Ascending aorta (tissue), 2 donors: ENCODE results near the gene ARHGEF4. TPM values are rescaled to one million over a fixed set of nuclear protein-coding genes. Genes with fewer than 3 reads are reported as not detected.
A peak's percentile ranks its signal among the peaks of the same experiment; 100 is the strongest.

ENCODE experiments used
- DNase-seq, 2 donors: peaks; one replicate each; pipeline ENCODE4 v3.0.0-alpha.2; 2019; ENCODE audit warnings: low spot score in 2 of 2
- H3K27ac ChIP-seq, 2 donors: fragments of 200-600 bp; sonication (generic); one replicate each; pipeline ENCODE4 v1.5.1; 2016 to 2017; ENCODE audit warnings: mild to moderate bottlenecking in 1 of 2
- H3K27me3 ChIP-seq: fragments of 200-600 bp; sonication (generic); one replicate; pipeline ENCODE4 v1.5.1; 2017
- H3K36me3 ChIP-seq, 2 donors: fragments of 200-600 bp; sonication (generic); one replicate each; pipeline ENCODE4 v1.5.1; 2016
- H3K4me1 ChIP-seq, 2 donors: fragments of 200-600 bp; sonication (generic); one replicate each; pipeline ENCODE4 v1.5.1; 2016 to 2017; ENCODE audit warnings: mild to moderate bottlenecking in 1 of 2
- H3K4me3 ChIP-seq, 2 donors: fragments of 200-600 bp; sonication (generic); one replicate each; pipeline ENCODE4 v1.5.1; 2016 to 2017; ENCODE audit warnings: mild to moderate bottlenecking in 1 of 2
- H3K9me3 ChIP-seq, 2 donors: fragments of 200-600 bp; sonication (generic); one replicate each; pipeline ENCODE4 v1.5.1; 2016
- CTCF ChIP-seq, 3 experiments: fragments of 200-600 bp in 2 of 3; fragments of 450-650 bp in 1 of 3; sonication (generic) in 2 of 3; IDR thresholded peaks; one replicate each; pipeline ENCODE4 v1.5.1; 2016 to 2019; ENCODE audit warnings: antibody characterized with exemption in 3 of 3, mild to moderate bottlenecking in 1 of 3, moderate library complexity in 1 of 3
- intact Hi-C: fragments of 100-400 bp; cut with DNase I; formaldehyde crosslinking; loops from one replicate; pipeline ENCODE4 v1.15.1; 2023
- total RNA-seq: library from RNA; depleted of rRNA; stranded (reverse); fragments of >200 nt; gene quantifications from one replicate; pipeline ENCODE4 v1.1.0, GENCODE V29; 2016

Gene ARHGEF4
- total RNA-seq, 1 donor from 2014 or later: 9.6 TPM

GRCh38 chr2:131026919-131027318 lies 190.2 kb downstream of the ARHGEF4 start:
- Histone ChIP-seq H3K27ac (no peak overlapping the region), H3K9me3 (no peaks in the 10 kb centered on the region), H3K4me1 (no peaks in the 10 kb centered on the region), H3K27me3 (no peaks in the 10 kb centered on the region), H3K4me3 (no peak overlapping the region), H3K36me3 (no peaks in the 10 kb centered on the region)
- DNase-seq: no peak
- no peak for TF ChIP-seq CTCF (IDR thresholded peaks at IDR 0.05)
- intact Hi-C loops: no loop called here

- H3K4me3 ChIP-seq: no peak overlapping the region
- intact Hi-C loops: no loop called here
- no peaks in the 10 kb centered on the region for H3K4me1 ChIP-seq
- no peak overlapping the region for H3K27ac ChIP-seq
- no peaks in the 10 kb centered on the region for H3K27me3 ChIP-seq
- no peaks in the 10 kb centered on the region for H3K9me3 ChIP-seq
- no peak for TF ChIP-seq CTCF (IDR thresholded peaks at IDR 0.05)
- no peaks in the 10 kb centered on the region for H3K36me3 ChIP-seq
- DNase-seq: peak in 1 of 2 donors; percentile 46
These were observed 191.1 kb downstream of the ARHGEF4 start for GRCh38 chr2:131027566-131028528.

- peak in 1 of 2 donors; percentile 19 for DNase-seq
- intact Hi-C loops: no loop called here
- H3K4me3 ChIP-seq: no peak overlapping the region
- no peaks in the 10 kb centered on the region for H3K9me3 ChIP-seq
- no peak overlapping the region for H3K27ac ChIP-seq
- no peaks in the 10 kb centered on the region for H3K27me3 ChIP-seq
- no peaks in the 10 kb centered on the region for H3K36me3 ChIP-seq
- no peaks in the 10 kb centered on the region for H3K4me1 ChIP-seq
- no peak for TF ChIP-seq CTCF (IDR thresholded peaks at IDR 0.05)
These were observed 193.1 kb downstream of the ARHGEF4 start for GRCh38 chr2:131029812-131030211.

GRCh38 chr2:131030478-131030971 lies 193.8 kb downstream of the ARHGEF4 start:
- Histone ChIP-seq H3K27me3 (no peaks in the 10 kb centered on the region), H3K36me3 (no peaks in the 10 kb centered on the region), H3K27ac (no peak overlapping the region), H3K4me3 (no peak overlapping the region), H3K4me1 (no peaks in the 10 kb centered on the region), H3K9me3 (no peaks in the 10 kb centered on the region)
- intact Hi-C loops: no loop called here
- peak in 1 of 2 donors; percentile 42 for DNase-seq
- TF ChIP-seq CTCF (IDR thresholded peaks at IDR 0.05): no peak

GRCh38 chr2:131031431-131031841 lies 194.7 kb downstream of the ARHGEF4 start:
- H3K4me3 ChIP-seq: no peak overlapping the region
- no peaks in the 10 kb centered on the region for H3K9me3 ChIP-seq
- no peak for DNase-seq
- intact Hi-C loops: no loop called here
- H3K27me3 ChIP-seq: no peaks in the 10 kb centered on the region
- no peaks in the 10 kb centered on the region for H3K36me3 ChIP-seq
- no peak for TF ChIP-seq CTCF (IDR thresholded peaks at IDR 0.05)
- H3K4me1 ChIP-seq: no peaks in the 10 kb centered on the region
- H3K27ac ChIP-seq: no peak overlapping the region
